HepG2 (cell line): ENCODE results near the gene NRDC. TPM values are rescaled to one million over a fixed set of nuclear protein-coding genes. Genes with fewer than 3 reads are reported as not detected.

ENCODE experiments used
- ATAC-seq: fragments of 200-7000 bp; cut with Tn5 transposase; 3 replicates; pipeline ENCODE4 v1.9.1; 2020; ENCODE audit warnings: mild to moderate bottlenecking, moderate library complexity
- BruUV-seq: library from RNA; stranded (reverse); fragments of 400-500 nt; replicated peaks from 2 replicates; lab custom pipeline; 2021; lab: Mats Ljungman, UMichigan
- CTCF ChIA-PET: fragments of 300-600 bp; formaldehyde crosslinking; extraction: SDS; loops from one replicate; lab custom pipeline; 2021; ENCODE audit warnings: low total read pairs, inconsistent platforms, low intra/inter-chr PET ratio; lab: Yijun Ruan, JAX
- POLR2A ChIA-PET: fragments of 350-600 bp; sonication (Branson Sonifier 250); formaldehyde crosslinking; loops from one replicate; lab custom pipeline; 2020; ENCODE audit warnings: antibody characterized with exemption, inconsistent platforms; lab: Yijun Ruan, JAX
- DNase-seq: peaks from one replicate; pipeline ENCODE4 v3.0.0-alpha.2; 2015; ENCODE audit warnings: low spot score
- FAIRE-seq: peaks from 3 replicates; lab custom pipeline; 2011; peaks lifted over from hg19 to GRCh38; lab: Jason Lieb, UNC
- H2AFZ ChIP-seq: one replicate; pipeline ENCODE4 v1.6.1; 2011; ENCODE audit warnings: low read length, inconsistent platforms
- H3K27ac ChIP-seq: fragments of 300-600 bp; 3 replicates; pipeline ENCODE4 v1.8.0; 2011; ENCODE audit warnings: mixed run types, mild to moderate bottlenecking, mixed read lengths, low read length, inconsistent platforms; ENCODE audit not compliant: insufficient read depth; ENCODE audit errors: extremely low read length
- H3K27me3 ChIP-seq, 2 experiments: fragments of 200-600 bp in 1 of 2; 2 replicates in 1 of 2; 3 replicates in 1 of 2; pipeline versions ENCODE4 v1.6.0 to v1.8.0; 2011; ENCODE audit warnings: low read length in 2 of 2, mild to moderate bottlenecking in 2 of 2, moderate library complexity in 2 of 2, inconsistent platforms in 1 of 2; ENCODE audit not compliant: insufficient read depth in 2 of 2, control insufficient read depth in 1 of 2
- H3K36me3 ChIP-seq, 2 experiments: fragments of 200-600 bp in 1 of 2; replicated peaks in 1 of 2; 2 replicates in 1 of 2; 3 replicates in 1 of 2; pipeline versions ENCODE4 v1.5.1 to v1.8.0; 2011; ENCODE audit warnings: low read length in 2 of 2, inconsistent platforms in 1 of 2; ENCODE audit not compliant: insufficient read depth in 2 of 2, control insufficient read depth in 1 of 2
- H3K4me1 ChIP-seq: 2 replicates; pipeline ENCODE4 v1.5.1; 2012; ENCODE audit warnings: low read length, inconsistent platforms; ENCODE audit not compliant: insufficient read depth
- H3K4me2 ChIP-seq: 2 replicates; pipeline ENCODE4 v1.6.0; 2011; ENCODE audit warnings: low read depth, low read length, inconsistent platforms
- H3K4me3 ChIP-seq, 3 experiments: fragments of 200-600 bp in 1 of 3; sonication (generic), shearing (Covaris generic) in 1 of 3; replicated peaks in 1 of 3; 2 replicates each; pipeline ENCODE4 v1.5.1; 2011 to 2016; ENCODE audit warnings: low read length in 3 of 3, inconsistent platforms in 2 of 3, low read depth in 2 of 3, mild to moderate bottlenecking in 2 of 3, control low read depth in 1 of 3, mixed read lengths in 1 of 3; ENCODE audit not compliant: insufficient read depth in 1 of 3
- H3K79me2 ChIP-seq: one replicate; pipeline ENCODE4 v1.6.1; 2011; ENCODE audit warnings: low read length, inconsistent platforms; ENCODE audit not compliant: insufficient read depth
- H3K9ac ChIP-seq: 2 replicates; pipeline ENCODE4 v1.6.0; 2011; ENCODE audit warnings: mild to moderate bottlenecking, low read depth, low read length, inconsistent platforms; ENCODE audit not compliant: insufficient read depth
- H3K9me3 ChIP-seq: 2 replicates; pipeline ENCODE4 v1.5.1; 2012; ENCODE audit warnings: mild to moderate bottlenecking, low read length
- H4K20me1 ChIP-seq: 2 replicates; pipeline ENCODE4 v1.6.0; 2011; ENCODE audit warnings: inconsistent platforms, mild to moderate bottlenecking, low read length, moderate library complexity; ENCODE audit not compliant: insufficient read depth
- CBFB ChIP-seq: sonication (generic); formaldehyde crosslinking; IDR thresholded peaks from 2 replicates; pipeline ENCODE4 v1.4.0; 2020; ENCODE audit warnings: missing genetic modification reagents
- CERS6 ChIP-seq: sonication (generic); formaldehyde crosslinking; IDR thresholded peaks from 2 replicates; pipeline ENCODE4 v1.5.0; 2020; ENCODE audit warnings: missing genetic modification reagents
- DBP ChIP-seq: sonication (generic); formaldehyde crosslinking; IDR thresholded peaks from 2 replicates; pipeline ENCODE4 v1.4.0; 2020; ENCODE audit warnings: missing genetic modification reagents; ENCODE audit errors: not compliant biosample characterization
- HDAC6 ChIP-seq: fragments of 200-600 bp; sonication (generic); IDR thresholded peaks from 2 replicates; pipeline ENCODE4 v1.7.0; 2017; ENCODE audit warnings: mild to moderate bottlenecking, antibody characterized with exemption, low read length, low read depth
- JUN ChIP-seq: sonication (generic); formaldehyde crosslinking; IDR thresholded peaks from 2 replicates; pipeline ENCODE4 v1.4.0; 2020; ENCODE audit warnings: mild to moderate bottlenecking, missing genetic modification reagents
- NFE2L2 ChIP-seq: fragments of 150-350 bp; IDR thresholded peaks from 2 replicates; pipeline ENCODE4 v1.6.1; 2014; ENCODE audit warnings: low read length
- NFIC ChIP-seq: IDR thresholded peaks from 2 replicates; pipeline ENCODE4 v1.6.1; 2012; ENCODE audit warnings: mild to moderate bottlenecking, low read length, inconsistent platforms
- PHF20 ChIP-seq: sonication (generic); formaldehyde crosslinking; IDR thresholded peaks from 2 replicates; pipeline ENCODE4 v1.5.0; 2020; ENCODE audit warnings: mild to moderate bottlenecking, missing genetic modification reagents
- RFXANK ChIP-seq: IDR thresholded peaks from 2 replicates; pipeline ENCODE4 v1.6.1; 2016
- SMAD3 ChIP-seq: sonication (generic); formaldehyde crosslinking; IDR thresholded peaks from 2 replicates; pipeline ENCODE4 v1.4.0; 2020; ENCODE audit warnings: missing genetic modification reagents
- ZNF3 ChIP-seq: IDR thresholded peaks from 2 replicates; pipeline ENCODE4 v1.7.0; 2017; ENCODE audit warnings: inconsistent platforms
- ZNF367 ChIP-seq: sonication (generic); formaldehyde crosslinking; IDR thresholded peaks from 2 replicates; pipeline ENCODE4 v1.4.0; 2020; ENCODE audit warnings: missing genetic modification reagents, borderline replicate concordance
- ZNF605 ChIP-seq: sonication (generic); formaldehyde crosslinking; IDR thresholded peaks from 2 replicates; pipeline ENCODE4 v1.8.0; 2022; ENCODE audit warnings: mild to moderate bottlenecking, missing genetic modification reagents
- ZNF619 ChIP-seq: sonication (generic); formaldehyde crosslinking; IDR thresholded peaks from 2 replicates; pipeline ENCODE4 v1.4.0; 2020; ENCODE audit warnings: mild to moderate bottlenecking, missing genetic modification reagents
- ZNF83 ChIP-seq: sonication (generic); formaldehyde crosslinking; IDR thresholded peaks from 2 replicates; pipeline ENCODE4 v1.4.0; 2020; ENCODE audit warnings: missing genetic modification reagents, mild to moderate bottlenecking, borderline replicate concordance
- ZNF850 ChIP-seq: sonication (generic); formaldehyde crosslinking; conservative IDR thresholded peaks from 2 replicates; pipeline ENCODE4 v1.9.0; 2021; ENCODE audit warnings: mild to moderate bottlenecking, missing genetic modification reagents
- WGBS: methylation state at CpG from one replicate; pipeline ENCODE4 v1.1.6; 2017; ENCODE audit warnings: low lambda C conversion rate; 5-methylcytosine and 5-hydroxymethylcytosine counted together
- in situ Hi-C: cut with HindIII; loops from 2 replicates; pipeline ENCODE4 v1.10.0; 2017; ENCODE audit warnings: low pct_unique_long_range_greater_than_20kb; ENCODE audit not compliant: extremely low pct_ligation_motif_present
- intact Hi-C: fragments of 100-400 bp; cut with micrococcal nuclease; formaldehyde crosslinking; loops from one replicate; pipeline ENCODE4 v1.10.0; 2022; ENCODE audit not compliant: unreplicated experiment
- polyA plus RNA-seq, 8 experiments: library from polyadenylated mRNA; depleted of rRNA in 3 of 8; stranded (reverse) in 7 of 8; unstranded in 1 of 8; fragments of >200 nt; fragmentation: Illumina TruSeq in 4 of 8; extraction: Trizol in 4 of 8; gene quantifications; 2 replicates each; pipeline versions ENCODE4 v1.2.1 to v1.2.3, GENCODE V29; 2011 to 2016; ENCODE audit warnings: low read depth in 4 of 8, missing spikeins in 1 of 8, mixed read lengths in 1 of 8; ENCODE audit not compliant: insufficient read depth in 1 of 8
- total RNA-seq, 5 experiments: library from RNA; depleted of rRNA; stranded (reverse); fragments of >200 nt; fragmentation: Illumina TruSeq; extraction: Trizol; gene quantifications; 2 replicates each; pipeline ENCODE4 v1.2.3, GENCODE V29; 2016; ENCODE audit warnings: low read depth in 1 of 5

The NRDC gene
- total and polyA plus RNA-seq, 2 of the 13 experiments (the other 11 are each of a cell fraction or from before 2014, with no cell fraction given) = 57.6 to 64.9 TPM

DNA sequence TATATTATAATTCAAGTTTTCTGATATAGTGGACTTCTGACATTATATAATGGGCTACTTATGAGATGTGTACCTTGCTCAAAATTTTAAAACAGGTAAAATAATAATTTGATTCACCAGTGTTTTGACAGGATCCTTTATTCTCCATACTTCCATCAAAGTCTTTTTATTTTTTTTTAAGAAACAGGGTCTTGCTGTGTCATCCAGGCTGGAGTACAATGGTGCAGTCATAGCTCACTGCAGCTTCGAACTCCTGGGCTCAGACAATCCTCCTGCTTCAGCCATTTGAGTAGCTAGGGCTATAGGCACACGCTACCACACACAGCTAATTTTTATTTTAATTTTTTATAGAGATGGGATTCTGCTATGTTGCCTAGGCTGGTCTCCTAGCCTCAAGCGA, 129.4 kb downstream of the NRDC start:
- Histone ChIP-seq H3K36me3 (peaks cover 10 to 32% of the 10 kb centered on the region in 2 experiments), H2AFZ (no peak overlapping the region), H3K4me2 (no peak overlapping the region), H3K4me1 (no peaks in the 10 kb centered on the region), H3K9ac (no peak overlapping the region), H3K9me3 (no peaks in the 10 kb centered on the region), H4K20me1 (no peaks in the 10 kb centered on the region), H3K79me2 (peaks cover 9% of the 10 kb centered on the region), H3K4me3 (no peak overlapping the region), H3K27ac (no peak overlapping the region), H3K27me3 (no peaks in the 10 kb centered on the region)
- 99% methylated on average over 3 of the region's 3 CpGs for WGBS
- ATAC-seq (no peak), FAIRE-seq (no peak), DNase-seq (no peak)
- CTCF ChIA-PET = no interaction called here
- BruUV-seq = no TSS peak
- TF ChIP-seq NFIC (no peak), DBP (CRISPR knock-in tag) (no peak), JUN (CRISPR knock-in tag) (no peak), NFE2L2 (no peak), ZNF367 (CRISPR knock-in tag) (no peak), ZNF605 (no peak), ZNF83 (CRISPR knock-in tag) (no peak), SMAD3 (CRISPR knock-in tag) (no peak), PHF20 (no peak), ZNF3 (CRISPR knock-in tag) (no peak), CBFB (CRISPR knock-in tag) (no peak), CERS6 (CRISPR knock-in tag) (no peak), ZNF619 (CRISPR knock-in tag) (no peak), ZNF850 (no peak), RFXANK (no peak), HDAC6 (no peak)
- intact Hi-C loops = no loop called here
- POLR2A ChIA-PET = no interaction called here
- in situ Hi-C loops = no loop called here
